ENCODE measurements around the gene DIAPH2. TPM values are rescaled to one million over a fixed set of nuclear protein-coding genes. Genes with fewer than 3 reads are reported as not detected.

Gene DIAPH2
- total RNA-seq, 4 donors from 2014 or later = 12.1 to 41.6 (median 29.1) TPM

GRCh38 chrX:97622111-97622510 is 937.5 kb downstream of the DIAPH2 start:
- in situ Hi-C loops (cut with MboI; ENCODE audit: low sequenced_read_pairs in 4 of 4) (no loop called here), intact Hi-C loops (cut with DNase I; ENCODE audit: low total_unique reads) (no loop called here)
- DNase-seq (no peak), ATAC-seq (no peak)
- no peaks in the 10 kb centered on the region for H3K4me1 ChIP-seq
- TF ChIP-seq CTCF (IDR thresholded peaks at IDR 0.05 in 4 of 5, conservative IDR thresholded peaks at IDR 0.05 in 1 of 5) (no peak), POLR2A (IDR thresholded peaks at IDR 0.05) (no peak)
- H3K36me3 ChIP-seq = no peaks in the 10 kb centered on the region
- no peaks in the 10 kb centered on the region for H3K27me3 ChIP-seq
- no peak overlapping the region for H3K4me3 ChIP-seq
- no peaks in the 10 kb centered on the region for H3K9me3 ChIP-seq
- no peak overlapping the region for H3K27ac ChIP-seq

DNA sequence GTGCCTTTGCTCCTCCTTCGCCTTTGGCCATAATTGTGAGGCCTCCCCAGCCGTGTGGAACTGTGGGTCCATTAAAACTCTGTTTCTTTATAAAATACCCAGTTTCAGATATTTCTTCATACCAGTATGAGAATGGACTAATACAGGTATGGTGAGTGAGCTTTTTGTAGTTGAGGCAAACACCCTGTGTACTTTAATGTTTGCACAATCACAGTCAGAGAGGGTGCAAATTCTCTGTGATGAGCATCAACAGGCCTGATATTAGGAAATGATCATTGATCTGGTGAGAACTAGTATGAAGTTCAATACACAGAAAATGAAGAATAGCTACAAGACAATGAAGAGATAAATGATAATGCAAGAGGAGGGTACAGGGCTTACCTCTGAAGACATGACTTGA is 943.7 kb downstream of the DIAPH2 start:
- no peak for ATAC-seq
- no peak for TF ChIP-seq POLR2A (IDR thresholded peaks at IDR 0.05)

GRCh38 chrX:97628807-97629596 is 944.4 kb downstream of the DIAPH2 start:
- Histone ChIP-seq H3K4me3 (no peak overlapping the region), H3K4me1 (no peaks in the 10 kb centered on the region), H3K9me3 (no peaks in the 10 kb centered on the region), H3K27me3 (peaks cover 0 to 9% (median 0%) of the 10 kb centered on the region in 3 donors), H3K36me3 (no peaks in the 10 kb centered on the region), H3K27ac (no peak overlapping the region)
- DNase-seq = no peak
- intact Hi-C loops (cut with DNase I; ENCODE audit: low total_unique reads) = no loop called here
- no peak for ATAC-seq
- in situ Hi-C loops (cut with MboI; ENCODE audit: low sequenced_read_pairs in 4 of 4) = no loop called here
- no peak for TF ChIP-seq POLR2A (IDR thresholded peaks at IDR 0.05)

More for the DNA sequence above, 943.7 kb downstream of the DIAPH2 start:
- Histone ChIP-seq H3K27me3 (peaks cover 0 to 8% (median 0%) of the 10 kb centered on the region in 3 donors), H3K36me3 (no peaks in the 10 kb centered on the region), H3K4me3 (no peak overlapping the region), H3K9me3 (no peaks in the 10 kb centered on the region), H3K4me1 (no peaks in the 10 kb centered on the region), H3K27ac (no peak overlapping the region)
- intact Hi-C loops (cut with DNase I; ENCODE audit: low total_unique reads) = no loop called here
- in situ Hi-C loops (cut with MboI; ENCODE audit: low sequenced_read_pairs in 4 of 4) = no loop called here
- no peak for DNase-seq

DNA sequence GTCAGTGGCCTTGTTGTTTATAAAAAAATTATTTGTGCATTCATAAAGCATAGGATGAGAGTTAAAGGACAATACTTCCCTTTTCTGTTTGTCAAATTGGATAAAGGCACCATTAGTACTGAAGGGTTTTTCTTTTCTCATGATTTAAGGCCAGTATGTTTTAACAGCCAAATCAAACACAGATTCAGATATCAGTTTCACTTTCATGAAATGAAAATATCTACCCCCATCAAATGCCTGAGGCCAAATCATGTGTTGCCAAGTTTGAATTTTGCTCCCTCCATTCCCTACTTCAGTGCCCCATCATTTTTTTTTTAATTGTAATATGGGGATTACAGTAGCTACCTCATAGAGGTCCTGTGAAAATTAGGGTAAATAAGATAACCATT is 944.9 kb downstream of the DIAPH2 start:
- Histone ChIP-seq H3K36me3 (no peaks in the 10 kb centered on the region), H3K4me3 (no peak overlapping the region), H3K9me3 (no peaks in the 10 kb centered on the region), H3K4me1 (no peaks in the 10 kb centered on the region), H3K27me3 (peaks cover 0 to 9% (median 0%) of the 10 kb centered on the region in 3 donors), H3K27ac (no peak overlapping the region)
- TF ChIP-seq CTCF (IDR thresholded peaks at IDR 0.05 in 4 of 5, conservative IDR thresholded peaks at IDR 0.05 in 1 of 5) = no peak
- no peak for TF ChIP-seq POLR2A (IDR thresholded peaks at IDR 0.05)
- no peak for DNase-seq
- no peak for ATAC-seq
- in situ Hi-C loops (cut with MboI; ENCODE audit: low sequenced_read_pairs in 4 of 4) (no loop called here), intact Hi-C loops (cut with DNase I; ENCODE audit: low total_unique reads) (no loop called here)

- intact Hi-C loops (cut with DNase I; ENCODE audit: low total_unique reads) = no loop called here
- DNase-seq (no peak), ATAC-seq (no peak)
- Histone ChIP-seq H3K4me3 (no peak overlapping the region), H3K4me1 (no peaks in the 10 kb centered on the region), H3K27ac (no peak overlapping the region), H3K27me3 (peaks cover 0 to 9% (median 0%) of the 10 kb centered on the region in 3 donors), H3K36me3 (no peaks in the 10 kb centered on the region), H3K9me3 (no peaks in the 10 kb centered on the region)
- in situ Hi-C loops (cut with MboI; ENCODE audit: low sequenced_read_pairs in 4 of 4) = no loop called here
- TF ChIP-seq CTCF (IDR thresholded peaks at IDR 0.05 in 4 of 5, conservative IDR thresholded peaks at IDR 0.05 in 1 of 5) (no peak), POLR2A (IDR thresholded peaks at IDR 0.05) (no peak)
Observed at GRCh38 chrX:97633798-97634197, 949.2 kb downstream of the DIAPH2 start.
